Endometrium (tissue), 2 donors: ENCODE data around the gene IFT25.
A peak's percentile ranks its signal among the peaks of the same experiment; 100 is the strongest.
"Not testable (repeated sequence)": the region's sequence is repeated elsewhere in the genome, so short reads cannot be mapped to it uniquely, and the experiment has no call there.

Experiments
- FAIRE-seq: peaks from 2 replicates; lab custom pipeline; 2012; peaks lifted over from hg19 to GRCh38; lab: Jason Lieb, UNC
- donor health status: control.
- donor health status: control.

Gene IFT25

GRCh38 chr1:53945433-53946251 is at the start of gene IFT25:
IFT25 (minus strand) TSS chr1:53945699; CDS start chr1:53940082, 5,617 bp downstream.
- FAIRE-seq = no peak

GRCh38 chr1:53994516-53994915 is 49.0 kb upstream of the IFT25 start:
- FAIRE-seq = not testable (repeated sequence)

- no peak for FAIRE-seq
Observed at GRCh38 chr1:53992085-53992874, 46.8 kb upstream of the IFT25 start.

GRCh38 chr1:53987880-53988279 is 42.4 kb upstream of the IFT25 start:
- no peak for FAIRE-seq

- no peak for FAIRE-seq
Observed at GRCh38 chr1:53986458-53986857, 41.0 kb upstream of the IFT25 start.

- FAIRE-seq = no peak
Observed at GRCh38 chr1:53984726-53985125, 39.2 kb upstream of the IFT25 start.

GRCh38 chr1:53982763-53983104 is 37.2 kb upstream of the IFT25 start:
- FAIRE-seq = no peak

GRCh38 chr1:53982034-53982762 is 36.7 kb upstream of the IFT25 start:
- FAIRE-seq = no peak

GRCh38 chr1:53981220-53981619 is 35.7 kb upstream of the IFT25 start:
- FAIRE-seq = no peak

GRCh38 chr1:53979712-53980450 is 34.4 kb upstream of the IFT25 start:
- no peak for FAIRE-seq

- FAIRE-seq = no peak
Observed at GRCh38 chr1:53975861-53976260, 30.4 kb upstream of the IFT25 start.

- FAIRE-seq = peak; percentile 70
Observed at GRCh38 chr1:53971718-53972117, 26.2 kb upstream of the IFT25 start.

- not testable (repeated sequence) for FAIRE-seq
Observed at GRCh38 chr1:53969323-53969722, 23.8 kb upstream of the IFT25 start.

- no peak for FAIRE-seq
Observed at GRCh38 chr1:53968125-53968513, 22.6 kb upstream of the IFT25 start.

- no peak for FAIRE-seq
Observed at GRCh38 chr1:53967409-53968124, 22.1 kb upstream of the IFT25 start.

- no peak for FAIRE-seq
Observed at GRCh38 chr1:53966794-53967193, 21.3 kb upstream of the IFT25 start.

- FAIRE-seq = no peak
Observed at GRCh38 chr1:53964109-53964508, 18.6 kb upstream of the IFT25 start.

- no peak for FAIRE-seq
Observed at GRCh38 chr1:53963460-53963859, 18.0 kb upstream of the IFT25 start.

GRCh38 chr1:53962395-53962794 is 16.9 kb upstream of the IFT25 start:
- FAIRE-seq = no peak

GRCh38 chr1:53959664-53960250 is 14.3 kb upstream of the IFT25 start:
- peak; percentile 59 for FAIRE-seq
